Right lobe of liver (tissue), 6 donors: ENCODE measurements around the gene PRR16. TPM values are rescaled to one million over a fixed set of nuclear protein-coding genes. Genes with fewer than 3 reads are reported as not detected.

Experiments
- ATAC-seq, 4 donors: fragments of 200-7000 bp; cut with Tn5 transposase; one replicate each; pipeline ENCODE4 v1.9.1; 2020; ENCODE audit warnings: mild to moderate bottlenecking in 4 of 4, moderate library complexity in 4 of 4
- DNase-seq, 3 donors: peaks; one replicate each; pipeline ENCODE4 v3.0.0-alpha.2; 2020
- H3K27ac ChIP-seq, 3 donors: fragments of 200-600 bp; one replicate each; pipeline ENCODE4 v1.8.0; 2022
- H3K27me3 ChIP-seq, 2 donors: fragments of 200-600 bp; one replicate each; pipeline ENCODE4 v1.8.0; 2022
- H3K36me3 ChIP-seq, 4 donors: fragments of 200-600 bp; sonication (generic) in 1 of 4; one replicate each; pipeline versions ENCODE4 v1.5.1 to v1.8.0; 2017 to 2022; ENCODE audit warnings: control low read depth in 1 of 4
- H3K4me1 ChIP-seq, 4 donors: fragments of 200-600 bp; sonication (generic) in 1 of 4; one replicate each; pipeline versions ENCODE4 v1.5.1 to v1.8.0; 2017 to 2022; ENCODE audit warnings: control low read depth in 1 of 4
- H3K4me3 ChIP-seq, 3 donors: fragments of 200-600 bp; one replicate each; pipeline ENCODE4 v1.8.0; 2022
- H3K9me3 ChIP-seq, 4 donors: fragments of 200-600 bp; sonication (generic) in 1 of 4; one replicate each; pipeline versions ENCODE4 v1.5.1 to v1.8.0; 2017 to 2022; ENCODE audit warnings: control low read depth in 1 of 4
- CTCF ChIP-seq, 4 donors: fragments of 200-600 bp in 3 of 4; fragments of 450-650 bp in 1 of 4; IDR thresholded peaks; one replicate each; pipeline versions ENCODE4 v1.5.1 to v1.8.0; 2016 to 2022; ENCODE audit warnings: antibody characterized with exemption in 4 of 4, mild to moderate bottlenecking in 2 of 4
- POLR2A ChIP-seq: fragments of 450-650 bp; IDR thresholded peaks from one replicate; pipeline ENCODE4 v1.6.1; 2017; ENCODE audit warnings: antibody characterized with exemption, mild to moderate bottlenecking
- WGBS: methylation state at CpG from one replicate; pipeline ENCODE4 v1.1.6; 2018; ENCODE audit warnings: low coverage, low lambda C conversion rate; ENCODE audit not compliant: insufficient coverage; ENCODE audit errors: missing lambda C conversion rate; 5-methylcytosine and 5-hydroxymethylcytosine counted together
- intact Hi-C, 2 donors: fragments of 100-400 bp; cut with DNase I; formaldehyde crosslinking; loops; one replicate each; pipeline versions ENCODE4 v1.11.2 to v1.14.1; 2022
- total RNA-seq, 6 experiments: library from RNA; depleted of rRNA in 2 of 6; stranded (reverse); fragments of >200 nt in 2 of 6; fragmentation: NEBNext Ultra II Directional in 3 of 6; extraction: Animal tissue kit (Norgen Biotek cat#: 25700) in 3 of 6; gene quantifications; one replicate each; pipeline versions ENCODE4 v1.1.0 to v1.2.4, GENCODE V29; 2016 to 2023
- donor health status: DM: no; HTN: yes; CAD: no.
- donor health status: DM: no; HTN: no; CAD: no.
- donor health status: DM: no; HTN: no; CAD: no.
- donor health status: DM: no; HTN: yes; CAD: no.
- donor health status: DM: no; HTN: yes; CAD: no.

PRR16 gene
- total RNA-seq, 6 experiments from 2014 or later = 0.16 to 1.2 (median 0.39) TPM; not detected in 1

DNA sequence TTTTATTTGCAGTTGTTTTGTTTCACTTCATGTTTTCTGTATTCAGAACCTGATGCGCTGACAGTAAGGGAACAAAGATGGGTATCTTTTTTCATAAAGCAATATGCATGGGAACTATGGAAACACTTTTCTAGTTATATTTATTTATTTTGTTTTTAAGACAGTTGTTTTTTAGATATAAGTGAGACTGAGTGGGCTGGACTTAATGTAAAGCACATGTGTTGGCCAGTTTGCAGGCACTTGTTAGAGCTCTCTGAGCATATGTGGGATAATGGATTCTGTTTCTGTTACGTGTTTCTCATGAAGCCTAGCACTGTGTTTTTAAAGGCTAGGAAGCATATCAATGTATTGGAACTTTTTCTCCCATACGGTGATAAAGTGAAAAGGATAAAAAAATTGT is 164.1 kb downstream of the PRR16 start:
- Histone ChIP-seq H3K4me1 (no peaks in the 10 kb centered on the region), H3K27me3 (no peaks in the 10 kb centered on the region), H3K4me3 (no peak overlapping the region), H3K9me3 (no peaks in the 10 kb centered on the region), H3K36me3 (no peaks in the 10 kb centered on the region), H3K27ac (no peak overlapping the region)
- no peak for DNase-seq
- 53% methylated on average over 3 of the region's 3 CpGs for WGBS
- intact Hi-C loops = no loop called here
- TF ChIP-seq POLR2A = no peak
- no peak for TF ChIP-seq CTCF (IDR thresholded peaks at IDR 0.05)
- ATAC-seq = no peak

- H3K27me3 ChIP-seq = no peaks in the 10 kb centered on the region
- no peaks in the 10 kb centered on the region for H3K4me1 ChIP-seq
- no peak for ATAC-seq
- no peak overlapping the region for H3K4me3 ChIP-seq
- TF ChIP-seq POLR2A (no peak), CTCF (IDR thresholded peaks at IDR 0.05) (no peak)
- H3K27ac ChIP-seq = no peak overlapping the region
- H3K9me3 ChIP-seq = no peaks in the 10 kb centered on the region
- 38% methylated on average over 5 of the region's 5 CpGs for WGBS
- intact Hi-C loops = no loop called here
- H3K36me3 ChIP-seq = no peaks in the 10 kb centered on the region
- DNase-seq = no peak
Observed at GRCh38 chr5:120630550-120630949, 166.4 kb downstream of the PRR16 start.

DNA sequence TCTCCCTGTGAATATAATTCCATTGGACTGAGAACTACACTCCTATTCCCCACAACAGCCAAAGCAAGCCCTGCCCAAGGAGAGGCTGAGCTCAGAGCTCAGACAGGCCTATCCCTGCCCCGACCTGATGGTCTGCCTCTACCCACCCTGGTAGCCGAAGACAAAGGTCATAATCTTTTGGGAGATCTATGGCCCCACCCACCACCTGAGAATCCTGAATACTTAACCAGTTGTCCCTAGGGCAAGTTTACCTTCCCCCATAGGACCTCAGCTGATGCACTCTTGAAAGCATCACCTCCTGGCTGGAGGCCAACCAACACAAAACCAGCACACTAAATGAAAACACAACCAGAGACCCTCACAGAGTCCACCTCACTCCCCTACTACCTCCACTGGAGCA is 167.5 kb downstream of the PRR16 start:
- no peak overlapping the region for H3K27ac ChIP-seq
- H3K9me3 ChIP-seq = no peaks in the 10 kb centered on the region
- no peaks in the 10 kb centered on the region for H3K36me3 ChIP-seq
- H3K27me3 ChIP-seq = no peaks in the 10 kb centered on the region
- H3K4me3 ChIP-seq = no peak overlapping the region
- no peak for ATAC-seq
- intact Hi-C loops = no loop called here
- TF ChIP-seq CTCF (IDR thresholded peaks at IDR 0.05) = no peak
- no peak for TF ChIP-seq POLR2A
- no peak for DNase-seq
- no peaks in the 10 kb centered on the region for H3K4me1 ChIP-seq
- no CpG with 5 or more reads among the region's 2 CpGs for WGBS

GRCh38 chr5:120632430-120632829 is 168.3 kb downstream of the PRR16 start:
- DNase-seq (no peak), ATAC-seq (no peak)
- Histone ChIP-seq H3K27ac (no peak overlapping the region), H3K27me3 (no peaks in the 10 kb centered on the region), H3K4me3 (no peak overlapping the region), H3K36me3 (no peaks in the 10 kb centered on the region), H3K9me3 (no peaks in the 10 kb centered on the region), H3K4me1 (no peaks in the 10 kb centered on the region)
- intact Hi-C loops = no loop called here
- WGBS = 66% methylated on average over 3 of the region's 3 CpGs
- TF ChIP-seq POLR2A (no peak), CTCF (IDR thresholded peaks at IDR 0.05) (no peak)

- DNase-seq (no peak), ATAC-seq (no peak)
- H3K4me3 ChIP-seq = no peak overlapping the region
- no peaks in the 10 kb centered on the region for H3K36me3 ChIP-seq
- H3K9me3 ChIP-seq = no peaks in the 10 kb centered on the region
- 31% methylated on average over 3 of the region's 3 CpGs for WGBS
- H3K27me3 ChIP-seq = no peaks in the 10 kb centered on the region
- no peak for TF ChIP-seq POLR2A
- no peak for TF ChIP-seq CTCF (IDR thresholded peaks at IDR 0.05)
- no peaks in the 10 kb centered on the region for H3K4me1 ChIP-seq
- H3K27ac ChIP-seq = no peak overlapping the region
- intact Hi-C loops = no loop called here
Observed at GRCh38 chr5:120638449-120638848, 174.3 kb downstream of the PRR16 start.
